Heart left ventricle (tissue), 13 donors: ENCODE data around the gene OGFOD3.

Experiments
- POLR2A ChIP-seq, 2 donors: fragments of 450-650 bp; IDR thresholded peaks; one replicate each; pipeline ENCODE4 v1.6.1; 2017; ENCODE audit warnings: antibody characterized with exemption in 2 of 2, mild to moderate bottlenecking in 2 of 2, moderate library complexity in 2 of 2
- TF ChIP-seq, protein P1 (sequence below), 12 donors: fragments of 200-600 bp; sonication (generic) in 4 of 12; IDR thresholded peaks; one replicate each; pipeline versions ENCODE4 v1.5.0 to v1.8.0; 2018 to 2022; ENCODE audit warnings: antibody characterized with exemption in 12 of 12, mild to moderate bottlenecking in 5 of 12
- donor health status: ischemic (EF 13 %, LVEDD 7.1; RV severe dilation, severe dysfunction).
- donor health status: DM: no; HTN: yes; CAD: no.
- donor health status: DM: no; HTN: no; CAD: no.
- donor health status: ischemic (EF 25% LVEDD 6.9; RV normal size, moderate dysfunction).
- donor health status: ischemic (EF 25% LVEDD 5.7; RV mildly dilated, moderate dysfunction).
- donor health status: ischemic (EF 35%, LVEDD 5.7; RV mildly dilated, moderate dysfunction).
- donor health status: nonischemic (EF 11% LVEDD 7.7; RV severe dilation, severe dysfunction).
- donor health status: DM: yes; HTN: yes; CAD: no.
- donor health status: PGD.
- donor health status: ischemic (EF 29% LVEDD 5.4; RV normal size, mild dysfunction).
- donor health status: nonischemic (EF 23%, LVEDD 6.1; RV moderate dilation, normal function).

- TF ChIP-seq POLR2A (IDR thresholded peaks at IDR 0.05): no peak
- TF ChIP-seq, protein P1, sequence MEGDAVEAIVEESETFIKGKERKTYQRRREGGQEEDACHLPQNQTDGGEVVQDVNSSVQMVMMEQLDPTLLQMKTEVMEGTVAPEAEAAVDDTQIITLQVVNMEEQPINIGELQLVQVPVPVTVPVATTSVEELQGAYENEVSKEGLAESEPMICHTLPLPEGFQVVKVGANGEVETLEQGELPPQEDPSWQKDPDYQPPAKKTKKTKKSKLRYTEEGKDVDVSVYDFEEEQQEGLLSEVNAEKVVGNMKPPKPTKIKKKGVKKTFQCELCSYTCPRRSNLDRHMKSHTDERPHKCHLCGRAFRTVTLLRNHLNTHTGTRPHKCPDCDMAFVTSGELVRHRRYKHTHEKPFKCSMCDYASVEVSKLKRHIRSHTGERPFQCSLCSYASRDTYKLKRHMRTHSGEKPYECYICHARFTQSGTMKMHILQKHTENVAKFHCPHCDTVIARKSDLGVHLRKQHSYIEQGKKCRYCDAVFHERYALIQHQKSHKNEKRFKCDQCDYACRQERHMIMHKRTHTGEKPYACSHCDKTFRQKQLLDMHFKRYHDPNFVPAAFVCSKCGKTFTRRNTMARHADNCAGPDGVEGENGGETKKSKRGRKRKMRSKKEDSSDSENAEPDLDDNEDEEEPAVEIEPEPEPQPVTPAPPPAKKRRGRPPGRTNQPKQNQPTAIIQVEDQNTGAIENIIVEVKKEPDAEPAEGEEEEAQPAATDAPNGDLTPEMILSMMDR (IDR thresholded peaks at IDR 0.05): no peak
Observed at GRCh38 chr17:82361885-82362633, 56.3 kb downstream of the OGFOD3 start.
